Endodermal cell (in vitro differentiated cells): ENCODE data around the gene CLIP1. TPM values are rescaled to one million over a fixed set of nuclear protein-coding genes. Genes with fewer than 3 reads are reported as not detected.
"Not testable (repeated sequence)": the region's sequence is repeated elsewhere in the genome, so short reads cannot be mapped to it uniquely, and the experiment has no call there.

Experiments
- DNase-seq: peaks from one replicate; pipeline ENCODE4 v3.0.0-alpha.2; 2017
- H3K27ac ChIP-seq: 2 replicates; pipeline ENCODE4 v1.5.1; 2013; ENCODE audit warnings: mild to moderate bottlenecking, low read depth, low read length, moderate library complexity
- H3K27me3 ChIP-seq: 2 replicates; pipeline ENCODE4 v1.6.1; 2013; ENCODE audit warnings: mild to moderate bottlenecking, low read length, moderate library complexity; ENCODE audit not compliant: insufficient read depth, control insufficient read depth, poor library complexity, severe bottlenecking
- H3K36me3 ChIP-seq: 2 replicates; pipeline ENCODE4 v1.7.0; 2013; ENCODE audit warnings: mild to moderate bottlenecking, low read length, moderate library complexity; ENCODE audit not compliant: control insufficient read depth, insufficient read depth
- H3K4me1 ChIP-seq: one replicate; pipeline ENCODE4 v1.7.0; 2013; ENCODE audit warnings: low read length; ENCODE audit not compliant: control insufficient read depth, insufficient read depth
- H3K4me3 ChIP-seq: 2 replicates; pipeline ENCODE4 v1.5.1; 2013; ENCODE audit warnings: mild to moderate bottlenecking, low read length, moderate library complexity
- H3K9ac ChIP-seq: 2 replicates; pipeline ENCODE4 v1.6.1; 2013; ENCODE audit warnings: mild to moderate bottlenecking, low read length, moderate library complexity; ENCODE audit not compliant: poor library complexity, severe bottlenecking; ENCODE audit errors: extremely low read depth
- H3K9me3 ChIP-seq: 2 replicates; pipeline ENCODE4 v1.6.1; 2013; ENCODE audit warnings: mild to moderate bottlenecking, low read length, moderate library complexity; ENCODE audit not compliant: control insufficient read depth
- H3K27ac Mint-ChIP-seq: 2 replicates; pipeline ENCODE4 v1.8.0; 2020; ENCODE audit warnings: mixed read lengths
- H3K27me3 Mint-ChIP-seq: 2 replicates; pipeline ENCODE4 v1.8.0; 2021; ENCODE audit warnings: mild to moderate bottlenecking, mixed read lengths; ENCODE audit not compliant: insufficient read depth
- H3K36me3 Mint-ChIP-seq: 2 replicates; pipeline ENCODE4 v1.8.0; 2020; ENCODE audit warnings: low read depth, mixed read lengths
- H3K4me1 Mint-ChIP-seq: 2 replicates; pipeline ENCODE4 v1.8.0; 2020; ENCODE audit warnings: mixed read lengths
- H3K4me3 Mint-ChIP-seq: 2 replicates; pipeline ENCODE4 v1.8.0; 2020; ENCODE audit warnings: mild to moderate bottlenecking, moderate library complexity, mixed read lengths
- H3K9me3 Mint-ChIP-seq: 2 replicates; pipeline ENCODE4 v1.8.0; 2020; ENCODE audit warnings: mild to moderate bottlenecking, mixed read lengths
- CTCF ChIP-seq: fragments of 200-600 bp; sonication (generic); conservative IDR thresholded peaks from 2 replicates; pipeline ENCODE4 v1.5.0; 2021; ENCODE audit warnings: antibody characterized with exemption, mild to moderate bottlenecking
- WGBS, 2 experiments: methylation state at CpG; one replicate each; pipeline versions ENCODE4 v1.1.5 to v1.1.7; 2013; ENCODE audit warnings: missing lambda C conversion rate in 2 of 2, mixed read lengths in 1 of 2; ENCODE audit not compliant: insufficient coverage in 1 of 2, insufficient read length in 1 of 2; 5-methylcytosine and 5-hydroxymethylcytosine counted together
- long read RNA-seq, 4 experiments: library from polyadenylated mRNA in 2 of 4; library from RNA in 1 of 4; library from capped mRNA in 1 of 4; stranded (forward) in 3 of 4; unstranded in 1 of 4; transcript quantifications; one replicate each; pipeline ENCODE4 v2.0.0, GENCODE V29; 2020 to 2021; ENCODE audit warnings: inconsistent platforms in 1 of 4
- polyA plus RNA-seq, 2 experiments: library from polyadenylated mRNA; stranded (reverse); fragments of 50-300 nt; gene quantifications; one replicate each; pipeline ENCODE4 v1.2.3, GENCODE V29; 2013
- total RNA-seq, 2 donors: library from RNA; stranded (reverse); fragmentation: NEBNext Ultra II Directional in 1 of 2; extraction: Animal tissue kit (Norgen Biotek cat#: 25700) in 1 of 2; gene quantifications; 2 replicates in 1 of 2; 3 replicates in 1 of 2; pipeline ENCODE4 v1.2.1, GENCODE V29; 2021

The CLIP1 gene
- total RNA-seq, result 10 to 100 TPM; 56.5 to 65.1 TPM
- 33.3 TPM for polyA plus RNA-seq (2013, experiment 1 of 2)
- 35.1 TPM for polyA plus RNA-seq (2013, experiment 2 of 2)
- long read RNA-seq, experiment 1, full-length matches to known transcripts, result 2 of 9 reads
- long read RNA-seq, experiment 1, partial matches to known transcripts, result 5 of 9 reads
- long read RNA-seq, experiment 1, other reads (novel, unspliced or antisense), result 2 of 9 reads
- long read RNA-seq, experiment 2, full-length matches to known transcripts, result 10 of 39 reads
- long read RNA-seq, experiment 2, partial matches to known transcripts, result 17 of 39 reads
- long read RNA-seq, experiment 2, other reads (novel, unspliced or antisense), result 12 of 39 reads
- long read RNA-seq, experiment 3, full-length matches to known transcripts, result 2 of 158 reads
- long read RNA-seq, experiment 3, partial matches to known transcripts, result 128 of 158 reads
- long read RNA-seq, experiment 3, other reads (novel, unspliced or antisense), result 28 of 158 reads
- long read RNA-seq, experiment 4, partial matches to known transcripts, result 11 of 17 reads
- long read RNA-seq, experiment 4, other reads (novel, unspliced or antisense), result 6 of 17 reads

- Mint-ChIP-seq H3K4me1 (peaks cover 20% of the 10 kb centered on the region), H3K9me3 (no peaks in the 10 kb centered on the region)
These were observed at the start of gene CLIP1 for GRCh38 chr12:122421821-122422729. Gene CLIP1, minus strand, starts transcription at chr12:122422669. Its CDS starts 42,217 bp downstream, at chr12:122380452.

GRCh38 chr12:122471324-122472226, 49.1 kb upstream of the CLIP1 start:
- peak; percentile 95 for TF ChIP-seq CTCF
- H3K36me3 ChIP-seq, result peaks cover 37% of the 10 kb centered on the region
- Mint-ChIP-seq H3K36me3 (peaks cover 37% of the 10 kb centered on the region), H3K27me3 (no peaks in the 10 kb centered on the region), H3K27ac (no peak overlapping the region), H3K9me3 (peaks cover 2% of the 10 kb centered on the region), H3K4me3 (no peak overlapping the region), H3K4me1 (peaks cover 6% of the 10 kb centered on the region)
- H3K9me3 ChIP-seq, result no peaks in the 10 kb centered on the region
- DNase-seq, result no peak
- H3K4me3 ChIP-seq, result no peak overlapping the region
- WGBS, 2 experiments, result 77 to 97% methylated on average over 2 of the region's 3 CpGs
- H3K27me3 ChIP-seq, result no peaks in the 10 kb centered on the region
- no peak overlapping the region for H3K27ac ChIP-seq
- peaks cover 3% of the 10 kb centered on the region for H3K4me1 ChIP-seq
- H3K9ac ChIP-seq, result peak overlapping the region; percentile 8

More at GRCh38 chr12:122421821-122422729, at the start of gene CLIP1:
- peak within 1 kb of the TSS; percentile 85 for H3K4me3 Mint-ChIP-seq
- Histone ChIP-seq H3K9me3 (no peaks in the 10 kb centered on the region), H3K36me3 (peaks cover 1% of the 10 kb centered on the region), H3K9ac (peak within 1 kb of the TSS; percentile 97), H3K27me3 (no peaks in the 10 kb centered on the region), H3K27ac (peak within 1 kb of the TSS; percentile 99), H3K4me1 (peaks cover 3% of the 10 kb centered on the region), H3K4me3 (peak within 1 kb of the TSS; percentile 96)
- peak; percentile 92 for DNase-seq
- peak; percentile 69 for TF ChIP-seq CTCF
- H3K27ac Mint-ChIP-seq, result peak within 1 kb of the TSS; percentile 99
- H3K36me3 Mint-ChIP-seq, result no peaks in the 10 kb centered on the region
- 0% methylated on average over 21 to 118 of the region's 118 CpGs for WGBS, 2 experiments
- no peaks in the 10 kb centered on the region for H3K27me3 Mint-ChIP-seq

- not testable (repeated sequence) for H3K27ac Mint-ChIP-seq, H3K27me3 ChIP-seq, H3K4me3 ChIP-seq, H3K27me3 Mint-ChIP-seq, H3K27ac ChIP-seq, H3K4me3 Mint-ChIP-seq, H3K9ac ChIP-seq, H3K4me1 ChIP-seq, H3K9me3 ChIP-seq, H3K9me3 Mint-ChIP-seq, H3K4me1 Mint-ChIP-seq
- H3K36me3 Mint-ChIP-seq, result peaks cover 27% of the 10 kb centered on the region
- WGBS, 2 experiments, result 98 to 100% methylated on average over 3 to 7 of the region's 7 CpGs
- DNase-seq, result peak; percentile 17
- peaks cover 27% of the 10 kb centered on the region for H3K36me3 ChIP-seq
These were observed 48.1 kb upstream of the CLIP1 start for GRCh38 chr12:122470576-122470975.

GRCh38 chr12:122469856-122470255, 47.4 kb upstream of the CLIP1 start:
- not testable (repeated sequence) for H3K27me3 ChIP-seq

More at GRCh38 chr12:122469856-122470255, 47.4 kb upstream of the CLIP1 start:
- H3K4me1 ChIP-seq, H3K9ac ChIP-seq, H3K4me1 Mint-ChIP-seq, H3K27me3 Mint-ChIP-seq, H3K9me3 Mint-ChIP-seq, H3K27ac ChIP-seq, H3K4me3 Mint-ChIP-seq, H3K9me3 ChIP-seq, H3K4me3 ChIP-seq: not testable (repeated sequence)
- peak; percentile 38 for DNase-seq
- peaks cover 22% of the 10 kb centered on the region for H3K36me3 ChIP-seq
- Mint-ChIP-seq H3K27ac (peak overlapping the region; percentile 30), H3K36me3 (peaks cover 22% of the 10 kb centered on the region)
- WGBS, 2 experiments, result 94% methylated on average over 4 to 6 of the region's 6 CpGs
